Bronchial epithelial cell (primary cell): ENCODE data around the gene TMEM150B. TPM values are rescaled to one million over a fixed set of nuclear protein-coding genes. Genes with fewer than 3 reads are reported as not detected.
"Not testable (repeated sequence)": the region's sequence is repeated elsewhere in the genome, so short reads cannot be mapped to it uniquely, and the experiment has no call there.

Experiments
- DNase-seq: peaks from one replicate; pipeline ENCODE4 v3.0.0-alpha.2; 2010; ENCODE audit warnings: low read depth
- FAIRE-seq: peaks from 2 replicates; lab custom pipeline; 2011; peaks lifted over from hg19 to GRCh38; lab: Jason Lieb, UNC
- H3K27me3 ChIP-seq: 2 replicates; pipeline ENCODE4 v1.5.1; 2011; ENCODE audit warnings: low read length; ENCODE audit not compliant: control insufficient read depth, insufficient read depth
- H3K36me3 ChIP-seq: 2 replicates; pipeline ENCODE4 v1.5.1; 2011; ENCODE audit warnings: low read length; ENCODE audit not compliant: control insufficient read depth, insufficient read depth
- H3K4me3 ChIP-seq: 2 replicates; pipeline ENCODE4 v1.5.1; 2011; ENCODE audit warnings: mild to moderate bottlenecking, low read depth, low read length, control low read depth
- CTCF ChIP-seq: IDR thresholded peaks from 2 replicates; pipeline ENCODE4 v1.5.1; 2011; ENCODE audit warnings: mild to moderate bottlenecking, moderate library complexity, low read length, control low read depth, inconsistent platforms; ENCODE audit not compliant: insufficient read depth, severe bottlenecking
- total RNA-seq: library from RNA; depleted of rRNA; stranded (reverse); fragments of >200 nt; gene quantifications from 2 replicates; pipeline ENCODE4 v1.2.1, GENCODE V29; 2014

The TMEM150B gene
- total RNA-seq, 1 donor from 2014 or later: not detected

GRCh38 chr19:55333870-55334269 lies 8.7 kb upstream of the TMEM150B start:
- no peaks in the 10 kb centered on the region for H3K36me3 ChIP-seq
- FAIRE-seq (no peak), DNase-seq (no peak)
- H3K4me3 ChIP-seq: no peak overlapping the region
- H3K27me3 ChIP-seq: no peaks in the 10 kb centered on the region
- no peak for TF ChIP-seq CTCF

- not testable (repeated sequence) for FAIRE-seq
These were observed 4.7 kb upstream of the TMEM150B start for GRCh38 chr19:55329791-55330190.

GRCh38 chr19:55328774-55329318 lies 3.7 kb upstream of the TMEM150B start:
- H3K4me3 ChIP-seq, FAIRE-seq, DNase-seq, H3K27me3 ChIP-seq, H3K36me3 ChIP-seq: not testable (repeated sequence)

More at GRCh38 chr19:55329791-55330190, 4.7 kb upstream of the TMEM150B start:
- H3K4me3 ChIP-seq, H3K27me3 ChIP-seq, H3K36me3 ChIP-seq: not testable (repeated sequence)
- peak; percentile 36 for DNase-seq

GRCh38 chr19:55324662-55325061 lies 479 bp downstream of the TMEM150B start:
- Histone ChIP-seq H3K36me3 (no peaks in the 10 kb centered on the region), H3K4me3 (no peak overlapping the region), H3K27me3 (no peaks in the 10 kb centered on the region)
- no peak for TF ChIP-seq CTCF
- FAIRE-seq: no peak
- no peak for DNase-seq

- no peaks in the 10 kb centered on the region for H3K27me3 ChIP-seq
- no peak for TF ChIP-seq CTCF
- no peak for FAIRE-seq
- DNase-seq: no peak
- no peak overlapping the region for H3K4me3 ChIP-seq
- H3K36me3 ChIP-seq: no peaks in the 10 kb centered on the region
These were observed 2.8 kb downstream of the TMEM150B start for GRCh38 chr19:55322204-55322885.

GRCh38 chr19:55321466-55322137 lies 3.5 kb downstream of the TMEM150B start:
- no peak overlapping the region for H3K4me3 ChIP-seq
- TF ChIP-seq CTCF: no peak
- no peaks in the 10 kb centered on the region for H3K27me3 ChIP-seq
- FAIRE-seq: no peak
- DNase-seq: no peak
- H3K36me3 ChIP-seq: no peaks in the 10 kb centered on the region
